BLaER1 (cell line): ENCODE measurements around the gene RCAN2.

Experiments
- H3K27ac ChIP-seq: shearing (Covaris generic); formaldehyde crosslinking; 2 replicates; pipeline ENCODE4 v1.8.1; 2022
- H3K27me3 ChIP-seq: shearing (Covaris generic); formaldehyde crosslinking; 2 replicates; pipeline ENCODE4 v1.8.1; 2022
- H3K36me3 ChIP-seq: shearing (Covaris generic); formaldehyde crosslinking; 2 replicates; pipeline ENCODE4 v1.8.1; 2022
- H3K4me1 ChIP-seq: shearing (Covaris generic); formaldehyde crosslinking; 2 replicates; pipeline ENCODE4 v1.8.1; 2022
- H3K4me2 ChIP-seq: shearing (Covaris generic); formaldehyde crosslinking; 2 replicates; pipeline ENCODE4 v1.8.1; 2022
- H3K4me3 ChIP-seq: shearing (Covaris generic); formaldehyde crosslinking; 2 replicates; pipeline ENCODE4 v1.8.1; 2022
- H3K9ac ChIP-seq: shearing (Covaris generic); formaldehyde crosslinking; 2 replicates; pipeline ENCODE4 v1.8.1; 2022
- H3K9me3 ChIP-seq: shearing (Covaris generic); formaldehyde crosslinking; 2 replicates; pipeline ENCODE4 v1.8.1; 2022
- H4K20me1 ChIP-seq: shearing (Covaris generic); formaldehyde crosslinking; 2 replicates; pipeline ENCODE4 v1.8.1; 2022
- Cebpa-rat ChIP-seq: shearing (Covaris generic); IDR thresholded peaks from 2 replicates; pipeline ENCODE4 v1.8.1; 2022

RCAN2 gene

DNA sequence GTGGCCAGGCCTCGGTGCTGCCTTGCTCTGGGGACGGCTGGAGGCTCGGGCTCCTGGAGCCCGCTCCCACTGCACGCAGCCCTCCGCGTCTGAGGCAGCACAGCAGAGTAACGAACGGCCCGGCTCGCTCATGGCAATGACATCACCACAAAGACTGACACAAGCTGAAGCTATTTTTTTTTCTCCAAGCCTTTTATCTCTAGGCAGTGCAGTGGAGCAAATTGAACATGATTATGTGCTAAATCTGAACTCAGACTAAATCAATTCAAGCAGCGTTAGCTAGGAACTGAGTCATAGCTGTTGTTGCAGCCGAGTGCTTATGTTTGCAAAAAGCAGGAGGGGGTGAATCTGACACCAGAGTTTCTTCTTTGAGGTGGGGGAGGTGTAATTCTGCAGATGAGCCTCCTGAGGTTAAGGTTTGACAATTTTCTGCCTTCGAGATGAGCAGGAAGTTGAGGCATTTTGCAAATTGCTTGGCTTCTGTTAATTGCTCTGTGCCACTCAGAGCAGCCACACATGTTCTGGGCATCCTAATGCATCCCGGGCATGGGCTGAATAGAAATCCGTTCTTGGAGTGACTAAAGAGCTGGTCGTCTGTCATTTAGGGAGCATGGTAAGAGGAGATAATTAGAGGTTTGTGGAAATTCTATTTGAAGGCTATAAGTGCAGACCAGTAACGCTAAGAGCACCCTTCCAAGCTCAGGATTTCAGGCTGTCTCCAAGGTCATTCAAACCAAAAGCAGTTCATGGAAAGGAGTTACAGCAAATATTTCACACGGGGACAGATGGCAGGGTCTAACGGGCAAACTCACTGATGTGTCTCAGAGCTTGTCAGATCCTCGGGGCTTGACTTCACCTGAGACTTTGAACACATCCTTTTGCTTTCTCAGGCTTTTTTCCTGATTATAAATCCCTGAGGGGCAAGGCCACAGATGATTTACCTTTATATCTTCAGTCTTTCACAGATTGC lies 165.4 kb downstream of the RCAN2 start:
- no peaks in the 10 kb centered on the region for H3K36me3 ChIP-seq
- H3K9ac ChIP-seq, result no peak overlapping the region
- no peaks in the 10 kb centered on the region for H3K27me3 ChIP-seq
- no peaks in the 10 kb centered on the region for H3K9me3 ChIP-seq
- peak overlapping the region; percentile 40 for H3K27ac ChIP-seq
- no peak overlapping the region for H3K4me3 ChIP-seq
- no peaks in the 10 kb centered on the region for H4K20me1 ChIP-seq
- H3K4me2 ChIP-seq, result peak overlapping the region; percentile 68
- H3K4me1 ChIP-seq, result peaks cover 20% of the 10 kb centered on the region
- no peak for TF ChIP-seq Cebpa-rat

DNA sequence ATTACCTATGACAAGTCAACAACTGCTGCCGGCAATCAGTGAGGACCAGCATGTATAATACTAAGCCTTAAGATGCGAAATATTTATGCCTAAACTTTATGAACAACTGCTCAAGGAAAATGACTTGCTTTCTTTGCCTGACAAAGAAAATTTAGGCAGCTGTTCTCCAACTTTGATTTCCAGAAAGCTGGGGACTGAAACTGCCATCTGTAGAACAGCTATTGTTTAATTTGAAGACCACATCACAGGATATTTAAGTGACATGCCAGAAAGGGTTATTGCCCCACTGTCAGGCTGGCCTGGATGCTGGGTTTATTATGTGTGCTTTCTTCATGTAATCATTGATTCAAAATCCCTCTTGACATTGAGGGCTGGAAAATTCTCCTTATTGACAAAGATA lies 166.5 kb downstream of the RCAN2 start:
- Histone ChIP-seq H3K4me3 (no peak overlapping the region), H4K20me1 (no peaks in the 10 kb centered on the region), H3K4me2 (peak overlapping the region; percentile 68), H3K27ac (no peak overlapping the region), H3K4me1 (peaks cover 20% of the 10 kb centered on the region), H3K27me3 (no peaks in the 10 kb centered on the region), H3K9me3 (no peaks in the 10 kb centered on the region), H3K36me3 (no peaks in the 10 kb centered on the region), H3K9ac (no peak overlapping the region)
- no peak for TF ChIP-seq Cebpa-rat

GRCh38 chr6:46323966-46324622 lies 167.2 kb downstream of the RCAN2 start:
- Histone ChIP-seq H3K9ac (no peak overlapping the region), H3K4me2 (no peak overlapping the region), H3K4me3 (no peak overlapping the region), H3K27ac (no peak overlapping the region), H3K27me3 (no peaks in the 10 kb centered on the region), H3K4me1 (peaks cover 20% of the 10 kb centered on the region), H3K36me3 (no peaks in the 10 kb centered on the region), H3K9me3 (no peaks in the 10 kb centered on the region), H4K20me1 (no peaks in the 10 kb centered on the region)
- TF ChIP-seq Cebpa-rat, result no peak

DNA sequence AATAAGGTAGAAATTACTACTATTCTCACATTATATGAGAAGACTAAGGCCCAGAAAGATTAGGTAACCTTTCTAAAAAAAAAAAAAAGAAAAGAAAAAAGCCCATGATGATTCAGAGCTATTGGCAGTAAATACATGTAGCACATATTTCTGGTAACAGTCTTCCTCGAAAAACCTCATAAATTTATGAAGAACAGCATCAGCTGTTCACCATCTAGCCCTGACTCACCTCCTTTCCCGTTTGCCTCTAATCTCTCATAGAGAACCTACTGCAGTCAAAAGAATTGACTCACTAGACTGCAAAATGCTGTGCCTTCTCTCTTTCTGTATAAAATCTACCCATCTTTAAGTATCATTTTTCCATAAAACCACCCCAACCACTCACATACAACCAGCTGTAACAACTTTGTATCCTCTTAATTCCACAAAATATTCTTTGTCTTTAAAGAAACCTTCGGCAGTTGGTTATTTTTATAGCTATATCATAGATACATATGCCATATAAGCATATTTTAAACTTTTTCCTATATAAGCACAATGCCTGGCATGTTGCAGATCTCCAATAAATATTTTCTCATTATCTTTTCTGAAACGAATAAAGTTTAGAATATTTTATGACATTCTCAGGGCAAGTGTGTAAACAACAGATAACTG lies 167.8 kb downstream of the RCAN2 start:
- Histone ChIP-seq H3K27me3 (no peaks in the 10 kb centered on the region), H3K9ac (no peak overlapping the region), H3K4me3 (no peak overlapping the region), H3K4me1 (peaks cover 20% of the 10 kb centered on the region), H3K9me3 (no peaks in the 10 kb centered on the region), H3K27ac (no peak overlapping the region), H3K36me3 (no peaks in the 10 kb centered on the region), H3K4me2 (no peak overlapping the region), H4K20me1 (no peaks in the 10 kb centered on the region)
- no peak for TF ChIP-seq Cebpa-rat

DNA sequence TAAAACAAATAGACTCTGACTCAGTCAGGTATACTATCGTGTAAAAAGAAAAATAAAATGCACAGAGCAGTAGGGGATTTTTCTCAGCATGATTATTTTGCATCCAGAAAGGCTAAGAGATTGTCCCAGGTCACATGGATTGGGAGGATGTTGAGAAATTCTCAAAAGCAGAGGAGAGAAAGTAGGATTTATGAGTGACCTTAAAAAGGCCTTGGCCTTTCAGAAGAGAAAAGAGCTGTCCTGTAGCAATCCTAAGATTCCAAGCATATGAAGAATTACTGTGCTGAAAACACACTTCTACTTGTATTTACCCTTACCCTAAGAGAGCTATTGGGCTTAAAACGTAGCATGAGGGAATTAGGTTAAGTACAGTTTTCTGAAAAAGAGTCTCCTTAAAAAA lies 170.7 kb downstream of the RCAN2 start:
- H3K27ac ChIP-seq, result no peak overlapping the region
- no peak overlapping the region for H3K9ac ChIP-seq
- no peak overlapping the region for H3K4me2 ChIP-seq
- H4K20me1 ChIP-seq, result no peaks in the 10 kb centered on the region
- H3K4me1 ChIP-seq, result peaks cover 11% of the 10 kb centered on the region
- H3K27me3 ChIP-seq, result no peaks in the 10 kb centered on the region
- no peak overlapping the region for H3K4me3 ChIP-seq
- no peak for TF ChIP-seq Cebpa-rat
- H3K36me3 ChIP-seq, result no peaks in the 10 kb centered on the region
- no peaks in the 10 kb centered on the region for H3K9me3 ChIP-seq

DNA sequence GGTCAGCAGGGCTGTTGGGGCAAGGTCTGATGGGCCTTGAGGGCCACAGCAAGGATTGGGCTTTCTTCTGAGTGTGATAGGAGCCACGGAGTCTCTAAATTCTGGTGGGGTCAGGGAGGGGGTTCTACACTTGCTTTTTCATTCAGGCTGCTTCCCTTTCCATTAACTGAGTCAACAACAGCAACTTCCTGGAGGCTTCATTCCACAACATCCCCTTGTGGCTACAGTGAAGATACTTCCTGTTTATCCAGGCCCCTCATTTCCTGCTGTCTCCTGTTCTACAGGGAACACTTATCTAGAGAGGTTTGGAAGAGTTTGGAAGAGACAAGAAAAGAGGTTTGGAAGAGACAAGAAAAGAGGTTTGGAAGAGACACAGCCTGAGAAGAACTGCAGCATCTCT lies 175.7 kb downstream of the RCAN2 start:
- Histone ChIP-seq H4K20me1 (no peaks in the 10 kb centered on the region), H3K27ac (peak overlapping the region; percentile 29; the same call in 1 of the 2 replicates), H3K27me3 (no peaks in the 10 kb centered on the region), H3K9me3 (no peaks in the 10 kb centered on the region), H3K4me1 (peaks cover 5% of the 10 kb centered on the region; the same call in 1 of the 2 replicates), H3K4me3 (no peak overlapping the region), H3K36me3 (no peaks in the 10 kb centered on the region), H3K9ac (no peak overlapping the region), H3K4me2 (peak overlapping the region; percentile 38)
- no peak for TF ChIP-seq Cebpa-rat

GRCh38 chr6:46312654-46313053 lies 178.6 kb downstream of the RCAN2 start:
- Histone ChIP-seq H3K27ac (no peak overlapping the region), H3K9me3 (no peaks in the 10 kb centered on the region), H3K4me1 (peaks cover 5% of the 10 kb centered on the region; the same call in 1 of the 2 replicates), H3K4me3 (no peak overlapping the region), H3K4me2 (no peak overlapping the region), H3K27me3 (no peaks in the 10 kb centered on the region), H3K36me3 (no peaks in the 10 kb centered on the region), H3K9ac (no peak overlapping the region), H4K20me1 (no peaks in the 10 kb centered on the region)
- no peak for TF ChIP-seq Cebpa-rat

- no peak overlapping the region for H3K4me2 ChIP-seq
- H3K4me1 ChIP-seq, result 0 out of 2 replicates have a peak, but pooled peaks cover under 1% of the 10 kb centered on the region
- H3K9me3 ChIP-seq, result no peaks in the 10 kb centered on the region
- H3K27ac ChIP-seq, result no peak overlapping the region
- H3K27me3 ChIP-seq, result no peaks in the 10 kb centered on the region
- no peak for TF ChIP-seq Cebpa-rat
- H3K36me3 ChIP-seq, result no peaks in the 10 kb centered on the region
- no peak overlapping the region for H3K9ac ChIP-seq
- H3K4me3 ChIP-seq, result no peak overlapping the region
- no peaks in the 10 kb centered on the region for H4K20me1 ChIP-seq
Measured at GRCh38 chr6:46310196-46310595, 181.1 kb downstream of the RCAN2 start.

DNA sequence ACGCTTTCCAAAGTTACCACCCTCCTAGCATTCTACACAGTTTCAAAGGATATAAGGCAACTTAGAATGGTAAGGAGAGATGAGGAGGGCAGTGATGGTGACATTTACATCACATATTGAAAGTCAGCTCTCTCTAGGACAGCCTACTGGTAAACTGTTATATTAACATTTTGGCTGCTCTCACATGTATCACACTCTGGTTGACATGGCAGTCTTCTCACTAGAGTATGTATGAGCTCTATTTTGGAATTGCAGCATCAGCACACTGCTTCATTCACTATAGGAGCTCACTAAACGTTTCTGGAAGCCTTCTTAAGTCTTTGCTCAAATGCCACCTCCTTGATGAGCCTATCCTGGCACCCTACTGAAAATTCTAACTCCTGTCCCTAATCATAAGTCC lies 184.8 kb downstream of the RCAN2 start:
- Histone ChIP-seq H3K9ac (no peak overlapping the region), H3K4me2 (no peak overlapping the region), H3K4me1 (no peaks in the 10 kb centered on the region), H3K9me3 (peaks cover 4% of the 10 kb centered on the region; the same call in 1 of the 2 replicates), H3K27me3 (no peaks in the 10 kb centered on the region), H3K4me3 (no peak overlapping the region), H3K36me3 (no peaks in the 10 kb centered on the region), H4K20me1 (no peaks in the 10 kb centered on the region), H3K27ac (no peak overlapping the region)
- TF ChIP-seq Cebpa-rat, result no peak
